SK-N-SH treated with all-trans-retinoic acid at 6 μM for 48 hours (cell line): Measurements from ENCODE around the gene TCTA.

ENCODE experiments used
- ATAC-seq: fragments of 200-7000 bp; cut with Tn5 transposase; 3 replicates; pipeline ENCODE4 v1.9.1; 2020; ENCODE audit warnings: mild to moderate bottlenecking, moderate library complexity
- ARNTL ChIP-seq: fragments of 450-650 bp; formaldehyde crosslinking; IDR thresholded peaks from 2 replicates; pipeline ENCODE4 v1.5.0; 2020; ENCODE audit warnings: low read depth, mild to moderate bottlenecking, moderate library complexity, borderline replicate concordance
- BACH2 ChIP-seq: fragments of 250-450 bp; sonication (Bioruptor Pico); IDR thresholded peaks from 2 replicates; pipeline ENCODE4 v1.9.0; 2021; ENCODE audit warnings: mild to moderate bottlenecking, borderline replicate concordance
- CREB5 ChIP-seq: fragments of 250-450 bp; sonication (Bioruptor Pico); IDR thresholded peaks from 2 replicates; pipeline ENCODE4 v1.5.1; 2020; ENCODE audit warnings: low read depth, mild to moderate bottlenecking, moderate library complexity
- CSDC2 ChIP-seq: fragments of 250-450 bp; sonication (Bioruptor Pico); IDR thresholded peaks from 2 replicates; pipeline ENCODE4 v1.5.0; 2020; ENCODE audit warnings: mild to moderate bottlenecking, moderate library complexity
- GLIS3 ChIP-seq: fragments of 250-450 bp; sonication (Bioruptor Pico); IDR thresholded peaks from 2 replicates; pipeline ENCODE4 v1.5.0; 2020; ENCODE audit warnings: mild to moderate bottlenecking, moderate library complexity
- ISL1 ChIP-seq: fragments of 250-450 bp; sonication (Bioruptor Pico); IDR thresholded peaks from 2 replicates; pipeline ENCODE4 v2.1.2; 2022; ENCODE audit warnings: mild to moderate bottlenecking, moderate library complexity
- OSR1 ChIP-seq: fragments of 250-450 bp; sonication (Bioruptor Pico); IDR thresholded peaks from 2 replicates; pipeline ENCODE4 v1.8.0; 2022; ENCODE audit warnings: moderate library complexity, mild to moderate bottlenecking, inconsistent platforms
- POU6F1 ChIP-seq: fragments of 250-450 bp; sonication (Bioruptor Pico); IDR thresholded peaks from 2 replicates; pipeline ENCODE4 v1.8.0; 2021; ENCODE audit warnings: low read depth, mild to moderate bottlenecking, moderate library complexity, borderline replicate concordance
- PPARA ChIP-seq: fragments of 250-450 bp; sonication (Bioruptor Pico); IDR thresholded peaks from 2 replicates; pipeline ENCODE4 v1.5.0; 2020; ENCODE audit warnings: mild to moderate bottlenecking, borderline replicate concordance
- RARB ChIP-seq: fragments of 250-450 bp; sonication (Bioruptor Pico); IDR thresholded peaks from 2 replicates; pipeline ENCODE4 v1.8.0; 2021; ENCODE audit warnings: mild to moderate bottlenecking, moderate library complexity
- SNAI2 ChIP-seq: fragments of 250-450 bp; sonication (Bioruptor Pico); IDR thresholded peaks from 2 replicates; pipeline ENCODE4 v1.5.0; 2020; ENCODE audit warnings: mild to moderate bottlenecking, moderate library complexity
- TCF4 ChIP-seq: fragments of 250-450 bp; sonication (Bioruptor Pico); IDR thresholded peaks from 2 replicates; pipeline ENCODE4 v1.8.0; 2021; ENCODE audit warnings: mild to moderate bottlenecking, moderate library complexity, borderline replicate concordance
- TOX ChIP-seq: fragments of 250-450 bp; sonication (Bioruptor Pico); IDR thresholded peaks from 2 replicates; pipeline ENCODE4 v1.8.0; 2021; ENCODE audit warnings: mild to moderate bottlenecking, moderate library complexity, borderline replicate concordance
- ZC3H10 ChIP-seq: fragments of 250-450 bp; sonication (Bioruptor Pico); IDR thresholded peaks from 2 replicates; pipeline ENCODE4 v1.5.1; 2021; ENCODE audit warnings: mild to moderate bottlenecking, moderate library complexity
- ZFP3 ChIP-seq: fragments of 250-450 bp; sonication (Bioruptor Pico); IDR thresholded peaks from 2 replicates; pipeline ENCODE4 v1.5.0; 2020; ENCODE audit warnings: mild to moderate bottlenecking, moderate library complexity
- ZFP30 ChIP-seq: fragments of 450-650 bp; formaldehyde crosslinking; IDR thresholded peaks from 2 replicates; pipeline ENCODE4 v1.5.0; 2022; ENCODE audit warnings: mild to moderate bottlenecking, moderate library complexity
- ZNF565 ChIP-seq: fragments of 450-650 bp; formaldehyde crosslinking; conservative IDR thresholded peaks from 2 replicates; pipeline ENCODE4 v1.5.0; 2020; ENCODE audit warnings: low read depth, mild to moderate bottlenecking, moderate library complexity
- ZNF70 ChIP-seq: fragments of 450-650 bp; formaldehyde crosslinking; IDR thresholded peaks from 2 replicates; pipeline ENCODE4 v1.5.0; 2020; ENCODE audit warnings: mild to moderate bottlenecking, moderate library complexity
- ZNF8 ChIP-seq: fragments of 450-650 bp; formaldehyde crosslinking; IDR thresholded peaks from 2 replicates; pipeline ENCODE4 v1.5.0; 2020; ENCODE audit warnings: mild to moderate bottlenecking, moderate library complexity
- TF ChIP-seq, protein P1 (sequence below): fragments of 250-450 bp; sonication (Bioruptor Pico); IDR thresholded peaks from 2 replicates; pipeline ENCODE4 v1.5.0; 2020; ENCODE audit warnings: mild to moderate bottlenecking, moderate library complexity
- TF ChIP-seq, protein P2 (sequence below): fragments of 250-450 bp; sonication (Bioruptor Pico); IDR thresholded peaks from 2 replicates; pipeline ENCODE4 v1.8.0; 2020; ENCODE audit warnings: mild to moderate bottlenecking, moderate library complexity, borderline replicate concordance

TCTA gene

DNA sequence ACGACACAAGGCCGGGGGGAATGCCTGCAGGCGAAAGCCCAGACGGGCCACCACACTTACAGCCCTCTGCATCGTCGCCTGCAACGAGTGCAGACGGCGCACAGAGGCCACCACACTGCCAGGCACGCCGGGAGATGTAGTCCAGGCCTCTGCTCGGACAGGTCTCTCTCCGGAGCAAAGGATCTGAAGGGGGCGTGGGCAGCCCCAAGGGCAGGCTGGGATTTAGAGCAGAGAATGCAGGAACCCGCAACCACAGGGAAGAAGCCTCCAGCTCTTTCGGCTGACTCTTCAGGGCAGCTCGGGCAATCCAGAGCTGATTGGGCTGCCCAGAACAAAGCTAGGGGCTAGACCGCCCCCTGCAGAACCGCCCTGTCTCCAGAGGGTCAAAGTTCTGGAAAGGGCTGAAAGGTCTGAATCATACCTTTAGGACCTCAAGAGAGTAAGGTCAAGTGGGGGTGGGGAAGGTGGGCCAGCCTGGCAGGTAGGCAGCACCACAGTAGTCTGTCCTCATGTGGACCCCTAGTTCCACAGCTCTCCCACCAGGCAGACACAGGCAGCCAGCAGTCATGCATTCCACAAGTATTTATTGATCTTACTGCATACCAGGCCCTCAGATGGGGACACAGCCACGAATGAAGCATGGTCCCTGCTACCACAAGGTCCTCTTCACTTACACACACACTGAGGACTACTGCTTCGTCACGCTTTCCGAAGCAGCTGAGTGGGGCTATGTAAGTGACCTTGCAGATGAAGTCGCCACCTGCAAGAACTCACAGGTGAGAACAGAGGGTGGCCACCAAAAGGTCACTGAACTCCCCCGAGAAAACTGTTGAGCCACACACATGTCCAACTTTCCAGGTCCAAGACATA is 10.4 kb downstream of the TCTA start, which contains the start of gene AMT:
TSS of gene AMT (minus strand) at position 95 of the 870 bp plus-strand sequence. CDS start at position 72, 23 bp downstream.
- peak; percentile 21 for ATAC-seq
- TF ChIP-seq TOX (no peak), CSDC2 (CRISPR knock-in tag) (no peak), ZNF70 (CRISPR knock-in tag) (no peak), ZNF565 (CRISPR knock-in tag) (no peak), ISL1 (no peak), ZFP30 (CRISPR knock-in tag) (no peak), GLIS3 (CRISPR knock-in tag) (no peak), SNAI2 (CRISPR knock-in tag) (no peak), RARB (no peak), OSR1 (CRISPR knock-in tag) (no peak), ZNF8 (CRISPR knock-in tag) (no peak), ARNTL (CRISPR knock-in tag) (no peak), CREB5 (CRISPR knock-in tag) (no peak), ZC3H10 (CRISPR knock-in tag) (no peak), BACH2 (CRISPR knock-in tag) (no peak)
- TF ChIP-seq, protein P1, sequence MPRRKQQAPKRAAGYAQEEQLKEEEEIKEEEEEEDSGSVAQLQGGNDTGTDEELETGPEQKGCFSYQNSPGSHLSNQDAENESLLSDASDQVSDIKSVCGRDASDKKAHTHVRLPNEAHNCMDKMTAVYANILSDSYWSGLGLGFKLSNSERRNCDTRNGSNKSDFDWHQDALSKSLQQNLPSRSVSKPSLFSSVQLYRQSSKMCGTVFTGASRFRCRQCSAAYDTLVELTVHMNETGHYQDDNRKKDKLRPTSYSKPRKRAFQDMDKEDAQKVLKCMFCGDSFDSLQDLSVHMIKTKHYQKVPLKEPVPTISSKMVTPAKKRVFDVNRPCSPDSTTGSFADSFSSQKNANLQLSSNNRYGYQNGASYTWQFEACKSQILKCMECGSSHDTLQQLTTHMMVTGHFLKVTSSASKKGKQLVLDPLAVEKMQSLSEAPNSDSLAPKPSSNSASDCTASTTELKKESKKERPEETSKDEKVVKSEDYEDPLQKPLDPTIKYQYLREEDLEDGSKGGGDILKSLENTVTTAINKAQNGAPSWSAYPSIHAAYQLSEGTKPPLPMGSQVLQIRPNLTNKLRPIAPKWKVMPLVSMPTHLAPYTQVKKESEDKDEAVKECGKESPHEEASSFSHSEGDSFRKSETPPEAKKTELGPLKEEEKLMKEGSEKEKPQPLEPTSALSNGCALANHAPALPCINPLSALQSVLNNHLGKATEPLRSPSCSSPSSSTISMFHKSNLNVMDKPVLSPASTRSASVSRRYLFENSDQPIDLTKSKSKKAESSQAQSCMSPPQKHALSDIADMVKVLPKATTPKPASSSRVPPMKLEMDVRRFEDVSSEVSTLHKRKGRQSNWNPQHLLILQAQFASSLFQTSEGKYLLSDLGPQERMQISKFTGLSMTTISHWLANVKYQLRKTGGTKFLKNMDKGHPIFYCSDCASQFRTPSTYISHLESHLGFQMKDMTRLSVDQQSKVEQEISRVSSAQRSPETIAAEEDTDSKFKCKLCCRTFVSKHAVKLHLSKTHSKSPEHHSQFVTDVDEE (CRISPR knock-in tag), result no peak
- TF ChIP-seq, all 23 proteins: peak for 0

GRCh38 chr3:49424816-49425215 is 12.6 kb downstream of the TCTA start:
- TF ChIP-seq PPARA (no peak), CSDC2 (CRISPR knock-in tag) (no peak), BACH2 (CRISPR knock-in tag) (no peak)
- TF ChIP-seq, protein P2, sequence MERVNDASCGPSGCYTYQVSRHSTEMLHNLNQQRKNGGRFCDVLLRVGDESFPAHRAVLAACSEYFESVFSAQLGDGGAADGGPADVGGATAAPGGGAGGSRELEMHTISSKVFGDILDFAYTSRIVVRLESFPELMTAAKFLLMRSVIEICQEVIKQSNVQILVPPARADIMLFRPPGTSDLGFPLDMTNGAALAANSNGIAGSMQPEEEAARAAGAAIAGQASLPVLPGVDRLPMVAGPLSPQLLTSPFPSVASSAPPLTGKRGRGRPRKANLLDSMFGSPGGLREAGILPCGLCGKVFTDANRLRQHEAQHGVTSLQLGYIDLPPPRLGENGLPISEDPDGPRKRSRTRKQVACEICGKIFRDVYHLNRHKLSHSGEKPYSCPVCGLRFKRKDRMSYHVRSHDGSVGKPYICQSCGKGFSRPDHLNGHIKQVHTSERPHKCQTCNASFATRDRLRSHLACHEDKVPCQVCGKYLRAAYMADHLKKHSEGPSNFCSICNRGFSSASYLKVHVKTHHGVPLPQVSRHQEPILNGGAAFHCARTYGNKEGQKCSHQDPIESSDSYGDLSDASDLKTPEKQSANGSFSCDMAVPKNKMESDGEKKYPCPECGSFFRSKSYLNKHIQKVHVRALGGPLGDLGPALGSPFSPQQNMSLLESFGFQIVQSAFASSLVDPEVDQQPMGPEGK (CRISPR knock-in tag), result no peak
- TF ChIP-seq, all 23 proteins: peak for 0
- no peak for ATAC-seq

DNA sequence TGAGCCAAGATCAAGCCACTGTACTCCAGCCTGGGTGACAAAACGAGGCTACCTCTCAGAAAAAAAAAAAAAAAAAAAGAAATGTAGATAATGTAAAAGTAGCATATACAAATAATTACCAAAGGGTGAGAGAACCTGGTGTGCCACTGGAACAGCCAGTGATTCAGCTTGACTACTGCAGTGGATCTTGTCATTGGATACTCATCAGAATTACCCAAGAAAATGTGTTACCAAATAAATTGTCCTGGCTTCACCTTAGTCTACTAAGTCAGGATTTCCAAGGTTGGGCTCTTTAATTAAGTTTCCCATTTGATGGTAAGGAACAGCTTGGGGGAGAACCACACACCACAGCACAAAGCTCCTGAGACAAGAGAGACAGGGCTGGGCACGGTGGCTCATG is 15.4 kb downstream of the TCTA start:
- no peak for ATAC-seq
- no peak for TF ChIP-seq SNAI2 (CRISPR knock-in tag)

DNA sequence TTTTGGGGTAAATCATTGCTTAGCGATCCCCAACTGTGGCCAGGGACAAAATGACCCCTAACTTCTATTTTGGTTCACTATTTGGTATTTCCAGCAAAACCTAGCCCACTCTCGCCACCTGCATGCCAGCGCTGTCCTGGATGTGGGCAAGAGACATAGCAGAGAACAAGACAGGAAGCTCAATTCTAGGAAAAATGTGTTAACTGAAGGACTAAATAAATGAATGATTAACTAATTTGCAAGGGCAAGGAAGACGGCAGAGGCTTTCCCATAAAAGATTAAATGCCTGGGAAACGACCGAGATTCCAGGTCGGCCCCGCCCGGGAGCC is 16.5 kb downstream of the TCTA start:
- ATAC-seq, result peak; percentile 42
- TF ChIP-seq CSDC2 (CRISPR knock-in tag), result no peak
- TF ChIP-seq GLIS3 (CRISPR knock-in tag), result no peak
- TF ChIP-seq ZNF70 (CRISPR knock-in tag), result no peak
- no peak for TF ChIP-seq SNAI2 (CRISPR knock-in tag)
- TF ChIP-seq OSR1 (CRISPR knock-in tag), result no peak

GRCh38 chr3:49434731-49435130 is 22.5 kb downstream of the TCTA start:
- ATAC-seq, result no peak
- TF ChIP-seq RARB (no peak), ZFP3 (CRISPR knock-in tag) (no peak), ZNF565 (CRISPR knock-in tag) (no peak), GLIS3 (CRISPR knock-in tag) (no peak), SNAI2 (CRISPR knock-in tag) (no peak), POU6F1 (no peak), PPARA (no peak), OSR1 (CRISPR knock-in tag) (no peak), CREB5 (CRISPR knock-in tag) (no peak), TCF4 (CRISPR knock-in tag) (no peak), BACH2 (CRISPR knock-in tag) (no peak), ZFP30 (CRISPR knock-in tag) (no peak)
- TF ChIP-seq, protein P1 (CRISPR knock-in tag), result no peak
